WTC11 (cell line): ENCODE results near the gene PLXDC1. TPM values are rescaled to one million over a fixed set of nuclear protein-coding genes. Genes with fewer than 3 reads are reported as not detected.

Experiments used
- ATAC-seq: fragments of 200-7000 bp; cut with Tn5 transposase; 2 replicates; pipeline ENCODE4 v1.10.0; 2021; ENCODE audit warnings: mild to moderate bottlenecking, moderate library complexity
- CTCF ChIA-PET: fragments of 300-600 bp; sonication (Branson Sonifier 250); formaldehyde crosslinking; loops from one replicate; lab custom pipeline; 2021; ENCODE audit warnings: antibody characterized with exemption; lab: Charles Lee
- POLR2A ChIA-PET: fragments of 350-600 bp; sonication (Branson Sonifier 250); formaldehyde crosslinking; loops from one replicate; lab custom pipeline; 2021; ENCODE audit warnings: antibody characterized with exemption; lab: Charles Lee
- DNase-seq: peaks from one replicate; pipeline ENCODE4 v3.0.0; 2021; ENCODE audit warnings: low spot score
- H3K27ac Mint-ChIP-seq: 2 replicates; pipeline ENCODE4 v1.8.0; 2021; ENCODE audit warnings: mixed read lengths
- H3K27me3 Mint-ChIP-seq: 2 replicates; pipeline ENCODE4 v1.8.0; 2021; ENCODE audit warnings: low read depth, mild to moderate bottlenecking, moderate library complexity, mixed read lengths
- H3K36me3 Mint-ChIP-seq: 2 replicates; pipeline ENCODE4 v1.8.0; 2021; ENCODE audit warnings: mixed read lengths
- H3K4me1 Mint-ChIP-seq: 2 replicates; pipeline ENCODE4 v1.8.0; 2022; ENCODE audit warnings: mixed read lengths
- H3K4me3 Mint-ChIP-seq: 2 replicates; pipeline ENCODE4 v1.8.0; 2021; ENCODE audit warnings: mild to moderate bottlenecking, moderate library complexity, mixed read lengths
- H3K9me3 Mint-ChIP-seq: 2 replicates; pipeline ENCODE4 v1.8.0; 2021; ENCODE audit warnings: mixed read lengths
- CREM ChIP-seq: sonication (generic); formaldehyde crosslinking; IDR thresholded peaks from 2 replicates; pipeline ENCODE4 v1.8.1; 2022; ENCODE audit warnings: mild to moderate bottlenecking, missing genetic modification reagents, moderate library complexity
- ELF4 ChIP-seq: sonication (generic); formaldehyde crosslinking; IDR thresholded peaks from 2 replicates; pipeline ENCODE4 v1.8.1; 2022; ENCODE audit warnings: low read depth, mild to moderate bottlenecking, moderate library complexity, missing genetic modification reagents
- IRF2 ChIP-seq: sonication (generic); formaldehyde crosslinking; IDR thresholded peaks from 2 replicates; pipeline ENCODE4 v1.8.0; 2022; ENCODE audit warnings: low read depth, missing genetic modification reagents, borderline replicate concordance
- NFE2L1 ChIP-seq: sonication (generic); formaldehyde crosslinking; IDR thresholded peaks from 2 replicates; pipeline ENCODE4 v1.8.1; 2023; ENCODE audit warnings: missing genetic modification reagents
- PRRX2 ChIP-seq: fragments of 250-450 bp; sonication (Bioruptor Pico); IDR thresholded peaks from 2 replicates; pipeline ENCODE4 v1.8.0; 2021; ENCODE audit warnings: mild to moderate bottlenecking
- SMAD4 ChIP-seq: sonication (generic); formaldehyde crosslinking; IDR thresholded peaks from 2 replicates; pipeline ENCODE4 v1.8.0; 2022; ENCODE audit warnings: mild to moderate bottlenecking, missing genetic modification reagents
- SP1 ChIP-seq: sonication (generic); formaldehyde crosslinking; conservative IDR thresholded peaks from 2 replicates; pipeline ENCODE4 v1.8.1; 2022; ENCODE audit warnings: missing genetic modification reagents
- STAT6 ChIP-seq: sonication (generic); formaldehyde crosslinking; conservative IDR thresholded peaks from 2 replicates; pipeline ENCODE4 v1.8.1; 2023; ENCODE audit warnings: mild to moderate bottlenecking, low read depth, missing genetic modification reagents, moderate library complexity
- TEAD4 ChIP-seq: sonication (generic); formaldehyde crosslinking; IDR thresholded peaks from 2 replicates; pipeline ENCODE4 v1.8.0; 2022; ENCODE audit warnings: mild to moderate bottlenecking, missing genetic modification reagents
- ZNF138 ChIP-seq: sonication (generic); formaldehyde crosslinking; conservative IDR thresholded peaks from 2 replicates; pipeline ENCODE4 v1.8.1; 2022; ENCODE audit warnings: mild to moderate bottlenecking, moderate library complexity, missing genetic modification reagents
- ZNF396 ChIP-seq: fragments of 250-450 bp; sonication (Bioruptor Pico); IDR thresholded peaks from 2 replicates; pipeline ENCODE4 v1.8.0; 2021; ENCODE audit warnings: mild to moderate bottlenecking, moderate library complexity, borderline replicate concordance
- ZNF416 ChIP-seq: fragments of 250-450 bp; sonication (Bioruptor Pico); IDR thresholded peaks from 2 replicates; pipeline ENCODE4 v1.9.0; 2021; ENCODE audit warnings: mild to moderate bottlenecking, inconsistent platforms
- ZNF423 ChIP-seq: fragments of 250-450 bp; sonication (Bioruptor Pico); IDR thresholded peaks from 2 replicates; pipeline ENCODE4 v2.1.2; 2022; ENCODE audit warnings: mild to moderate bottlenecking, moderate library complexity
- total RNA-seq: library from RNA; stranded (reverse); gene quantifications from 3 replicates; pipeline ENCODE4 v1.2.3, GENCODE V29; 2021
- TF ChIP-seq, protein P1 (sequence below): sonication (generic); formaldehyde crosslinking; IDR thresholded peaks from 2 replicates; pipeline ENCODE4 v1.8.0; 2023; ENCODE audit warnings: mild to moderate bottlenecking, missing genetic modification reagents
- TF ChIP-seq, protein P2 (sequence below): sonication (generic); formaldehyde crosslinking; IDR thresholded peaks from 2 replicates; pipeline ENCODE4 v1.8.0; 2022; ENCODE audit warnings: mild to moderate bottlenecking, missing genetic modification reagents
- TF ChIP-seq, protein P3 (sequence below): sonication (generic); formaldehyde crosslinking; IDR thresholded peaks from 2 replicates; pipeline ENCODE4 v1.8.1; 2023; ENCODE audit warnings: mild to moderate bottlenecking, missing genetic modification reagents
- TF ChIP-seq, protein P4 (sequence below): sonication (generic); formaldehyde crosslinking; IDR thresholded peaks from 2 replicates; pipeline ENCODE4 v1.8.0; 2022; ENCODE audit warnings: mild to moderate bottlenecking, missing genetic modification reagents
- TF ChIP-seq, protein P5 (sequence below): sonication (generic); formaldehyde crosslinking; IDR thresholded peaks from 2 replicates; pipeline ENCODE4 v1.8.1; 2022; ENCODE audit warnings: mild to moderate bottlenecking, missing genetic modification reagents, moderate library complexity, borderline replicate concordance

The PLXDC1 gene
- total RNA-seq, 1 experiment from 2014 or later, result 5.4 TPM

GRCh38 chr17:39114723-39115122 lies 36.7 kb downstream of the PLXDC1 start:
- Mint-ChIP-seq H3K36me3 (no peaks in the 10 kb centered on the region), H3K9me3 (no peaks in the 10 kb centered on the region), H3K4me1 (no peaks in the 10 kb centered on the region), H3K4me3 (no peak overlapping the region), H3K27me3 (no peaks in the 10 kb centered on the region; the same call in 1 of the 2 replicates), H3K27ac (no peak overlapping the region)
- ChIA-PET CTCF (interaction anchor here (0.6 to 3.7 kb wide), 8 partner anchors 22 to 147 kb away, joined by 3 to 16 read pairs (median 4); partner anchors contain the start of gene FBXO47), POLR2A (no interaction called here)
- ATAC-seq, result no peak
- no peak for TF ChIP-seq SP1 (CRISPR knock-in tag)
- TF ChIP-seq SMAD4 (CRISPR knock-in tag), result no peak
- no peak for TF ChIP-seq ZNF396
- TF ChIP-seq, protein P1, sequence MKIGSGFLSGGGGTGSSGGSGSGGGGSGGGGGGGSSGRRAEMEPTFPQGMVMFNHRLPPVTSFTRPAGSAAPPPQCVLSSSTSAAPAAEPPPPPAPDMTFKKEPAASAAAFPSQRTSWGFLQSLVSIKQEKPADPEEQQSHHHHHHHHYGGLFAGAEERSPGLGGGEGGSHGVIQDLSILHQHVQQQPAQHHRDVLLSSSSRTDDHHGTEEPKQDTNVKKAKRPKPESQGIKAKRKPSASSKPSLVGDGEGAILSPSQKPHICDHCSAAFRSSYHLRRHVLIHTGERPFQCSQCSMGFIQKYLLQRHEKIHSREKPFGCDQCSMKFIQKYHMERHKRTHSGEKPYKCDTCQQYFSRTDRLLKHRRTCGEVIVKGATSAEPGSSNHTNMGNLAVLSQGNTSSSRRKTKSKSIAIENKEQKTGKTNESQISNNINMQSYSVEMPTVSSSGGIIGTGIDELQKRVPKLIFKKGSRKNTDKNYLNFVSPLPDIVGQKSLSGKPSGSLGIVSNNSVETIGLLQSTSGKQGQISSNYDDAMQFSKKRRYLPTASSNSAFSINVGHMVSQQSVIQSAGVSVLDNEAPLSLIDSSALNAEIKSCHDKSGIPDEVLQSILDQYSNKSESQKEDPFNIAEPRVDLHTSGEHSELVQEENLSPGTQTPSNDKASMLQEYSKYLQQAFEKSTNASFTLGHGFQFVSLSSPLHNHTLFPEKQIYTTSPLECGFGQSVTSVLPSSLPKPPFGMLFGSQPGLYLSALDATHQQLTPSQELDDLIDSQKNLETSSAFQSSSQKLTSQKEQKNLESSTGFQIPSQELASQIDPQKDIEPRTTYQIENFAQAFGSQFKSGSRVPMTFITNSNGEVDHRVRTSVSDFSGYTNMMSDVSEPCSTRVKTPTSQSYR, result no peak
- TF ChIP-seq, protein P2, sequence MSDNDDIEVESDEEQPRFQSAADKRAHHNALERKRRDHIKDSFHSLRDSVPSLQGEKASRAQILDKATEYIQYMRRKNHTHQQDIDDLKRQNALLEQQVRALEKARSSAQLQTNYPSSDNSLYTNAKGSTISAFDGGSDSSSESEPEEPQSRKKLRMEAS (CRISPR knock-in tag), result no peak
- TF ChIP-seq PRRX2 (CRISPR knock-in tag), result no peak
- TF ChIP-seq ELF4, result no peak
- TF ChIP-seq, protein P3, sequence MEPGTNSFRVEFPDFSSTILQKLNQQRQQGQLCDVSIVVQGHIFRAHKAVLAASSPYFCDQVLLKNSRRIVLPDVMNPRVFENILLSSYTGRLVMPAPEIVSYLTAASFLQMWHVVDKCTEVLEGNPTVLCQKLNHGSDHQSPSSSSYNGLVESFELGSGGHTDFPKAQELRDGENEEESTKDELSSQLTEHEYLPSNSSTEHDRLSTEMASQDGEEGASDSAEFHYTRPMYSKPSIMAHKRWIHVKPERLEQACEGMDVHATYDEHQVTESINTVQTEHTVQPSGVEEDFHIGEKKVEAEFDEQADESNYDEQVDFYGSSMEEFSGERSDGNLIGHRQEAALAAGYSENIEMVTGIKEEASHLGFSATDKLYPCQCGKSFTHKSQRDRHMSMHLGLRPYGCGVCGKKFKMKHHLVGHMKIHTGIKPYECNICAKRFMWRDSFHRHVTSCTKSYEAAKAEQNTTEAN (CRISPR knock-in tag), result no peak
- TF ChIP-seq, protein P4, sequence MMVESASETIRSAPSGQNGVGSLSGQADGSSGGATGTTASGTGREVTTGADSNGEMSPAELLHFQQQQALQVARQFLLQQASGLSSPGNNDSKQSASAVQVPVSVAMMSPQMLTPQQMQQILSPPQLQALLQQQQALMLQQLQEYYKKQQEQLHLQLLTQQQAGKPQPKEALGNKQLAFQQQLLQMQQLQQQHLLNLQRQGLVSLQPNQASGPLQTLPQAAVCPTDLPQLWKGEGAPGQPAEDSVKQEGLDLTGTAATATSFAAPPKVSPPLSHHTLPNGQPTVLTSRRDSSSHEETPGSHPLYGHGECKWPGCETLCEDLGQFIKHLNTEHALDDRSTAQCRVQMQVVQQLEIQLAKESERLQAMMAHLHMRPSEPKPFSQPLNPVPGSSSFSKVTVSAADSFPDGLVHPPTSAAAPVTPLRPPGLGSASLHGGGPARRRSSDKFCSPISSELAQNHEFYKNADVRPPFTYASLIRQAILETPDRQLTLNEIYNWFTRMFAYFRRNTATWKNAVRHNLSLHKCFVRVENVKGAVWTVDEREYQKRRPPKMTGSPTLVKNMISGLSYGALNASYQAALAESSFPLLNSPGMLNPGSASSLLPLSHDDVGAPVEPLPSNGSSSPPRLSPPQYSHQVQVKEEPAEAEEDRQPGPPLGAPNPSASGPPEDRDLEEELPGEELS, result no peak
- TF ChIP-seq, all 79 proteins: peak for 0
- no peak for DNase-seq

DNA sequence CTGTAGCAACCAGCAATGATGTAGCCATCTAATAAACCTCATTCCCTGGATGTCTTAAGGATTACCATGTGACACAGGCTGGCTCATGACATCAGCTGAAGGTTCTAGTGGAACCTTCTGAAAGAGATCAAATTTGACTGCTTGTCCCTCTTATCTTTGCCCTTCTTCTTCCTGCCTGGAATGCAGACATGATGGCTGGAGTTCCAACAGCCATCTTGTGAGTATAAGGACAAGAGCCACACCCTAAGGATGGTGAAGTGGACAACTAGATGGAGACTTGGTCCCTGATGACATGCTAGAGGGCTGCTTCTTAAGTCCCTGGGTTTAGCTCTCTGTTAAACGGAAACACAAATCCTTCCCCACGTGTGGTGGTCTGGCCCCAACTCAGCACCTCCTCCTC lies 37.6 kb downstream of the PLXDC1 start:
- POLR2A ChIA-PET, result no interaction called here
- H3K27me3 Mint-ChIP-seq, result no peaks in the 10 kb centered on the region; the same call in 1 of the 2 replicates
- H3K9me3 Mint-ChIP-seq, result no peaks in the 10 kb centered on the region
- CTCF ChIA-PET, result interaction anchor here (0.8 to 3.7 kb wide), 6 partner anchors 39 to 147 kb away, joined by 3 to 16 read pairs (median 4); partner anchors contain the start of gene FBXO47
- no peak overlapping the region for H3K4me3 Mint-ChIP-seq
- ATAC-seq, result no peak
- H3K27ac Mint-ChIP-seq, result no peak overlapping the region
- H3K4me1 Mint-ChIP-seq, result no peaks in the 10 kb centered on the region
- no peaks in the 10 kb centered on the region for H3K36me3 Mint-ChIP-seq
- TF ChIP-seq NFE2L1 (no peak), TEAD4 (no peak), ZNF416 (CRISPR knock-in tag) (no peak), CREM (CRISPR knock-in tag) (no peak), ZNF138 (CRISPR knock-in tag) (no peak), STAT6 (no peak), ZNF423 (no peak), IRF2 (CRISPR knock-in tag) (no peak)
- TF ChIP-seq, protein P5, sequence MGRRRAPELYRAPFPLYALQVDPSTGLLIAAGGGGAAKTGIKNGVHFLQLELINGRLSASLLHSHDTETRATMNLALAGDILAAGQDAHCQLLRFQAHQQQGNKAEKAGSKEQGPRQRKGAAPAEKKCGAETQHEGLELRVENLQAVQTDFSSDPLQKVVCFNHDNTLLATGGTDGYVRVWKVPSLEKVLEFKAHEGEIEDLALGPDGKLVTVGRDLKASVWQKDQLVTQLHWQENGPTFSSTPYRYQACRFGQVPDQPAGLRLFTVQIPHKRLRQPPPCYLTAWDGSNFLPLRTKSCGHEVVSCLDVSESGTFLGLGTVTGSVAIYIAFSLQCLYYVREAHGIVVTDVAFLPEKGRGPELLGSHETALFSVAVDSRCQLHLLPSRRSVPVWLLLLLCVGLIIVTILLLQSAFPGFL, result no peak
- TF ChIP-seq, protein P2 (CRISPR knock-in tag), result no peak
- no peak for DNase-seq
